HG02840 (cell line): ENCODE results near the gene CAPN12.

Source experiments
- ATAC-seq: cut with Tn5 transposase; IDR thresholded peaks from one replicate; pipeline ENCODE4 v1.9.1; 2021; ENCODE audit warnings: mild to moderate bottlenecking, moderate library complexity, moderate number of reproducible peaks; ENCODE audit not compliant: unreplicated experiment, low FRiP score

CAPN12 gene

DNA sequence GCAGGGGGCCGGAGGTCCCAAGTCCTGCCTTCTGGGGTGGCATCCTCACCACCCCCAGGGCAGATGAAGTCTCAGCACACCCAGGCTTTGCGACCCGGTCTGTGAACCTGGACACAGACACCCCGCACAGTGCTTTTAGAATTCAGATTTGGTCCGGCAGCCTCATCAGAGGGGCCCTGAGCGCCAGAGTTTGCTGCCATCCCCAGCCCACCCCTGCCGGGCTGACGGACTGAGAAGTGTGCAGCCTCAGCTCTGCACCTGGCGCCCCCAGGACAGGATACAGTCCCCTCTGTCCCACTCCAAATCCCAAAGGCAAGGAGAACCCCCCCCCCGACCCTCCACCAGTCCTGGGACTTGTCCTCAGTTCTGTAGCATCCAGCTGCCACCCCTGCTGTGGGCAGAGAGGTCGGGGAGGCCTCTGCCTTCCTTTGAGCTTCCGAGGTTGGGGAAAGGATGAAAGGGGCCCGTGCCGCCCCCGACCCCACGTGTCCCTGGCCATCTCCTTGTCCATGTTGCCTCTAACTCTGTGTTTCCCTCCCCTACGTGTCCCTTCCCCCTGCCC is 16.9 kb downstream of the CAPN12 start:
- no peak for ATAC-seq

DNA sequence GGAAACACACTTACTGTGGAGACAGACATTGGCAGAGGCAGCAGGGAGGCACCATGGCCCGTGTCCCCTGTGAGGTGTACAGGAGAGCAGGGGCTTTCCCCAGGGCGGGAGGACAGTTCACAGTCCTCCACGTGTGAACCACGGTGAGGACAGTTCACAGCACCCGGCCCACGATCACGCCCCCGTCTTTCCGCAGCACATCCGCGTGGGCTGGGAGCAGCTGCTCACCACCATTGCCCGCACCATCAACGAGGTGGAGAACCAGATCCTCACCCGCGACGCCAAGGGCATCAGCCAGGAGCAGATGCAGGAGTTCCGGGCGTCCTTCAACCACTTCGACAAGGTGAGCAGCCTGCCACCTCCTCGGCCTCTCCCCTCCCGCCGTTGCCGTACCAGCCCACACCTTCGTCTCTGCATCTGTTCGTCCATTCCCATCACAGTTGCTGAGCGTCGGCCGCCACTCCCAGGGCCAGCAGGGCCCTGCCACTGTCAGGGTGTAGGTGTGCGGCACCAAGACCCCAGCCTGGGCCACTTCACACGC is 17.4 kb downstream of the CAPN12 start:
- ATAC-seq = no peak

DNA sequence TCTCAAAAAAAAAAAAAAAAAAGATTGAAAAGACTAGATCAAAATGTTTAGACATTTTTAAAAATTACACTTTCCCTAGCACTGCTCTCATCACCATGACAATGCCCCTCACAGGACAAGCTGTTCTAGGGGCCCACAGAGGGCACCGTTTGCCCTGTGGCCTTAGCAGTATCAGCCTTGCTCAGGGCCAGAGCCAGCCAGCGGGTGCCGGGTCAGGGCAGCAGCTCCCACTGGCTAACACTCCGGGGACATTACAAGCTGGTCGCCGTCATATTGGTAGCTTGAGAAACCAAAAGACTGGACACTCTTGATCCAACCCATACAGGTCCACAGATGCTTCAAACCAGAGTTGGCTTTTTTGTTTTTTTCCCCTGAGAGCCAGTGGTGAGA is 18.0 kb downstream of the CAPN12 start:
- ATAC-seq = no peak

DNA sequence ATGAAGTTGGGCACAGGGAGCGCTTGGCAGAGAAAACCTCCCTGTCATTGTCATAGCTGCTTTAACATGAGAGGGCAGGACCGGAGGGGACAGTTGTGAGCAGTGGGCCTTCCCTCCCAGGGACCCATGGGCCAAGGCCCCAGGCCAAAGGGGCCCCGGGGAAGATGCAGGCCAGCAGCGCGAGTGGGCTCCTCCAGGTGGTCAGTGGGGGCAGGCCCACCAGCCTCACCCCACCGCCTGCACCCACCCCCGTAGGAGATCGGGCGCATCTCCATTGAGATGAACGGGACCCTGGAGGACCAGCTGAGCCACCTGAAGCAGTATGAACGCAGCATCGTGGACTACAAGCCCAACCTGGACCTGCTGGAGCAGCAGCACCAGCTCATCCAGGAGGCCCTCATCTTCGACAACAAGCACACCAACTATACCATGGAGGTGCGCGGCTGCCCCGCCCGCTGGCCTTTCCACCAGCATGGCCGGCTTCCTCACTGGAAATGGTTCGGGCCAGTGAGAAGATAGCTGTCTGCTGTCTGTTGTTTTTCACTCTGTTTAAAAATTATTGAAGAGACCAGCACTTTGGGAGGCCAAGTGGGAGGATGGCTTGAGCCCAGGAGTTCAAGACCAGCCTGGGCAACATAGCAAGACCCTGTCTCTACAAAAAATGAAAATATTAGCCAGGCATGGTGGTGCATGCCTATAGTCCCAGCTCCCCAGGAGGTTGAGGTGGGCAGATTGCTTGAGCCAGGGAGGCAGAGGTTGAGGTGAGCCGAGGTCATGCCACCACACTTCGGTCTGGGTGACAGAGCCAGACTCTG is 18.6 kb downstream of the CAPN12 start:
- ATAC-seq = no peak

DNA sequence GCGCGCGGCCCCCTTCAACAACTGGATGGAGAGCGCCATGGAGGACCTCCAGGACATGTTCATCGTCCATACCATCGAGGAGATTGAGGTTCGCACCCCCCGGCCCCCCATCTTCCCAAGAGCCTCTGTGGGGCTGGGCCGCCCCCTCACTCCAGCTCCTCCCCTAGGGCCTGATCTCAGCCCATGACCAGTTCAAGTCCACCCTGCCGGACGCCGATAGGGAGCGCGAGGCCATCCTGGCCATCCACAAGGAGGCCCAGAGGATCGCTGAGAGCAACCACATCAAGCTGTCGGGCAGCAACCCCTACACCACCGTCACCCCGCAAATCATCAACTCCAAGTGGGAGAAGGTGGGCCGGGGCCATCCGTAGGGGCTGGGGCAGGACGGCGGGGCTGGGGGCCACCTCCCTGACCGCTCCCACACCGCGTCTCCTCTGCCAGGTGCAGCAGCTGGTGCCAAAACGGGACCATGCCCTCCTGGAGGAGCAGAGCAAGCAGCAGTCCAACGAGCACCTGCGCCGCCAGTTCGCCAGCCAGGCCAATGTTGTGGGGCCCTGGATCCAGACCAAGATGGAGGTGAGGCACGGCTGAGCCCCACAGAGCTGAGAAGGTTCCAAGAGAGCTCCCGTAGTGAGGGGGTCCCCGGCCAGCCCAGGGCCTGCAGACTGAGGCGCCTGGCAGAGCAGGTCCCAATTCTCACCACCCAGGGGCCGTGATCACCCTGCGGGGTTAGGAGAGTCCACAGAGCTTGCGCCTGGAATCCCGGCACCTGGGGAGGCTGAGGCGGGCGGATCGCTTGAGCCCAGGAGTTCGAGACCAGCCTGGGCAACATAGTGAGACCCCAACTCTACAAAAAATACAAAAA is 20.1 kb downstream of the CAPN12 start:
- ATAC-seq = no peak

GRCh38 chr19:38723606-38723965 is 20.7 kb downstream of the CAPN12 start:
- ATAC-seq = no peak

DNA sequence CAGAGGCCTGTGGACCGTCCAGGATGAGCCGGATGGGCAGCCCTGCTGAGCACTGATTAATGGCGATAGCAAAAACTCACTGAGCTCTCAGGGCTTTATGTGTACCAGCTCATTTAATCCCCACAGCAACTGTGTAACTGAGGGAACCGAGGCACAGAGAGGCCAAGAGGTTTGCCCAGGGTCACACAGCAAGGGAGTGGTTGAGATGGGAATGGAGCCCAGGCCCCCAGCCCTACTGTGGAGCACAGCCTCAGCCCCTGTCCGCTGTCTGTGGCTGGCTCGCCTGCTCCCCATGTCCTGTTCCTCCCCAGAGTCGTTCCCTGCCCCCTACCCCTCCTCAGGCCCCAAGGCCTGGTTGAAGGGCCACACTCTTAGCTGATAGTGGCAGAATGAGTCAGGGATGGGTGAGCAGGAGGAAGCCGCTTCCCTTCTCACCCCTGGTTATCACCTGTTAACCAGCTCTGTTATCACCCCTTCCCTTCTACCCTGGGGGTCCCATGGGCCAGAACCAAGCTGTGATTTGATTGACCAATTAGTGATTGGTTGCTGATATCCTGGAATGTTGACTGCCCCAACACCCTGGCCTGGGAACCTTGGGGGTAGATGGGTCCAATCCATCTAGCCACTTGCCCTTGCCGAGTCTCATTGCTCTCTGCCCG is 21.2 kb downstream of the CAPN12 start:
- ATAC-seq = no peak

DNA sequence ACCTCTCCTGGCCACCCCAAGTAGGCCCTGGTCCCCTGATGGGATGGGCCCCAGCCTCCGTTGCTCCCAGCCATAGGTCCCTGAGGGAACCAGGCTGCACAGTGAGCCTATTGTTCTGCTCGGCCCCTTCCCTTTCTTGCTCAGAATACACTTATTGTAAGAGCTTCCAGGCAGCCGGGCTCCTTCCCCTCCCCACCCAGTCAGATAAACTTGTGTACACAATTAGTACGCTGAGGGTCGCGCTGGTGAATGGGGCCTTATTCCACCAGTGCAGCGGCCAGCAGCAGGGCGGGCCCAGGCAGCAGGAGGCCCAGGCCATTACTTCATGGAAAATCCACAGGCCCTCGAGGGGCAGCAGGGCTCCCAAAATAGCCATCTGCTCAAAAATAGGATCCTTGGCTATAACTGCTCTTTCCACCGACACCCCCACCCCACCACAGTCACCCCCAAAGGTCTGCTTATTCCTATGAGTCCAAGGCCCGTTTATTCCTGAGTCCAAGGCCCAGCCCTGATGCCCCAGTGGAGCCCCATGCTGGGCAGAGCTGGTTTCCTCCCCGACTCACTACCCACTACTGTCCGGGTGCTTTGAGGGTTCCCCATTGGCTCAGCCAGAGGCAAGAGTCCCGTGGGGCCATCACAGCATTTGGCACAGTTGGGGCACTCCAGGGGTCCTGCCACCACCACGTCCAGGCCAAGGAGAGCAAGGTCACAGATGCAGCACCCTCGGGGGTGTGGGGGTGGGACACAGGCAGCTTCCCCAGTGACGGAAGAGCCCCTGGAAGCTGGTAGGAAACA is 22.1 kb downstream of the CAPN12 start:
- ATAC-seq = no peak

DNA sequence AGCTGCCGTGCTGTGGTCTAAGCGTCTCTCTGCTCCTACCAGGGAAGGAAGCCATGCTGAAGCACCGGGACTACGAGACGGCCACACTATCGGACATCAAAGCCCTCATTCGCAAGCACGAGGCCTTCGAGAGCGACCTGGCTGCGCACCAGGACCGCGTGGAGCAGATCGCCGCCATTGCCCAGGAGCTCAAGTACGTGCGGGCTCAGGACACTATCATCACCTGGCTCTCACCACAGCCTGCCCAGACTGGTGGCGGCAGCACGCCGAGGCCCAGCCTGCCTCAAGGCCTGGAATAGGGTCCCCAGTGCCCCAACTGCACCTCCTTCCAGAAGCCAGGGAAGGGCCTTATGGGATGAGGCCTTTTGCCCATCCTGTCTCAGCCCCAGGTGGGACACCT is 22.8 kb downstream of the CAPN12 start:
- no peak for ATAC-seq

GRCh38 chr19:38720559-38721236 is 23.6 kb downstream of the CAPN12 start:
- no peak for ATAC-seq

GRCh38 chr19:38719761-38720558 is 24.3 kb downstream of the CAPN12 start:
- ATAC-seq = no peak

DNA sequence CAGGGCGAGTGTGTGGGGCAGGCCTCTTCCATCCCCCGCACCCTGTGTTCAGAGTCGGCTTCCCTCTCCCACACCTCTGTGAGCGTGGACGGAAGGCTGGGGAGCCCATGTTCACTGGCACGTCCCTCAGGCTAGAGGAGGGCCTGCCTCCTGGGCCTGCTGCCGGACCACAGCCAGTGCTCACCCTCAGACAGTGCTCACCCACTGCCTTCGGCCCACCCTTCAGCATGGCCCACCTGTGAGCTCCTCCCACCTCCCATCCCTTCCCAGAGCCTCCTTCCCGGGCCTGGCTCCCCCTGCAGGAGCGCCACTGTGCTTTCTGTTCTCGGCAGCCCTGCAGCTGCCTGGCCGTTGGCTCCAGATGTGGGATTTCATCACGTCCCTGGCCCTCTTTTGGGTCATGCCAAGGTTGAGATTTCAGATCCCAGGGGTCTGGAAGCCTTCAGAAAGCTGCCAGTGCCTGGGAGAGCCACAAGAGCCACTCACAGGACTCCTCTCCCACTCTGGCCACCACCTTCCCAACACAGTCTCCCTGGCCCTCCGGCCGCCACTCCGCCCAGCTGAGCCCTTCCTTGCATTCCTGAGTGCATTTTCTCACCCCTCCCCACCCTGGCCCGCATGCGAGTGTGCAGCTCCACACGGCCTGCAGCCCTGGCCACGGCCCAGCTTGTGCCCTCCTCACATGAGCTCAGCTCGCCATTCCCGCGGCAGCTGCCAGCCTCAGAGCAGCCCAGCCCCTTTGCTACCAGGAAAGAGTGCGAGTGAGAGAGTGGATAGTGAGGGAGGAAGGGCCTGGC is 25.3 kb downstream of the CAPN12 start:
- ATAC-seq = no peak

DNA sequence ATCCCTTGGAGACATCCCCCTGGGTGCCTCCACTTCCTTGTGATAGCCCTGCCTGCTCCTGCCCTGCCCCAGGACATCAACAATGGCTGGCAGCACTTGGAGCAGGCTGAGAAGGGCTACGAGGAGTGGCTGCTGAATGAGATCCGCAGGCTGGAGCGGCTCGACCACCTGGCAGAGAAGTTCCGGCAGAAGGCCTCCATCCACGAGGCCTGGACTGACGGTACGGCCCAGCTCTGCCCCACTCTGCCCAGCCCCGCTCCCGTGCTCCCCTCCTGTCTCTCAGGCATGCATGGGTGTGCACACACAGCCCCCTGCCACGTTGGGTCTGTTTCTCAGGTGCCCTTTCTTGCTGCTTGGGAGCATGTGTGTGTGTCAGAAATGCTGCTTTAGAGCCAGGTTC is 26.4 kb downstream of the CAPN12 start:
- no peak for ATAC-seq

DNA sequence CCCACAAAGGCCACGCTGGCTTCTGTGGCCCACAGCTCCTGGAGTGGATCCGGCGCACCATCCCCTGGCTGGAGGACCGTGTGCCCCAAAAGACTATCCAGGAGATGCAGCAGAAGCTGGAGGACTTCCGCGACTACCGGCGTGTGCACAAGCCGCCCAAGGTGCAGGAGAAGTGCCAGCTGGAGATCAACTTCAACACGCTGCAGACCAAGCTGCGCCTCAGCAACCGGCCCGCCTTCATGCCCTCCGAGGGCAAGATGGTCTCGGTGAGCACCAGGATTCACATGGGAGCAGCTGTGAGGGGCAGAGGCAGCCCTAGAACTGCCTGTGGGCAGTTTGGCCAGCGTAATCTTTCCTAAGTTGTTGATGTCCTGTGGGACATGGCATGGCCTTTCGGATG is 27.2 kb downstream of the CAPN12 start:
- no peak for ATAC-seq

DNA sequence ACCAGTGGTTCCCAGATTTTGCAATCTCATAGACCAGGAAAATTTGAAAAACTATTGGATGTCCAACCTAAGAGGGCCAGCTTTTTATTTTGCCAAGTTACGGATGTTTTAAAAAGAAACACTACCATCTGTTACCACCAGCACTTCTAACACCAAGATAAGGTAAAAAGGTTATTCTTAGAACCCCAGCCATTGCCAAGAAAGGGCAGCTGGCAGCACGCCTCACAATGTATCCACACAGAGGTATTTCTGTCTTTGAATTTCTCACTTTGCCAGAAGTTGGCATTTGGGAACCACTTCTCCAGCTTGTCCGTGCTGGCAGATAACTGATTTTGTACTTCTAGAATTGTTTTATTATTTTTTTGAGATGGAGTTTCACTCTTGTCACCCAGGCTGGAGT is 28.7 kb downstream of the CAPN12 start:
- no peak for ATAC-seq

GRCh38 chr19:38714354-38714778 is 29.9 kb downstream of the CAPN12 start:
- no peak for ATAC-seq

- ATAC-seq = no peak
Observed at GRCh38 chr19:38713865-38714264, 30.4 kb downstream of the CAPN12 start.

DNA sequence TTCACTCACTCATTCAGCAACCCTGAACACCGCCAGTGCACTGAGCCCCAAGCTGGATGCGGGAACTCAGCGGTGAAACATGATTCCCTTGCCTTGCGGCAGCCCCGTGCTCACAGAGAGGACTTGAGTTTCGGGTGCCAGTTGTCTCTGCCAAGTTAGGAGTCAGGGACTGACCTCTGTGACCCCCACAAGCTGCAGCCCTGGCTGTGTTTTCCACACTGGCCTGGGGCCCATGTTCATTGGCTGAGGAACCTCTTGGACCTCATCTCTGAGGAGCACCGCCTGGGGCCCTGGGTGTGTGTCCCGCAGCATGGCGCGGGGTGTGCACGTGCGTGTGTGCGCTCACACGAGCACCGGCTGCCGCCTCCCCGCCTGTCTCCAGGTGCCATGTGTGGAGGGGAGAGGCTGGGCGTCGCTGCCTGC is 31.0 kb downstream of the CAPN12 start:
- ATAC-seq = no peak
